GM23248 (cell line): ENCODE measurements around the gene PKN3.
"Not testable (repeated sequence)": the region's sequence is repeated elsewhere in the genome, so short reads cannot be mapped to it uniquely, and the experiment has no call there.

ENCODE experiments used
- EZH2 ChIP-seq: fragments of 200-600 bp; sonication (generic); IDR thresholded peaks from 2 replicates; pipeline ENCODE4 v1.6.1; 2018; ENCODE audit warnings: antibody characterized with exemption, mild to moderate bottlenecking; ENCODE audit not compliant: insufficient read depth, poor library complexity, severe bottlenecking
- EZH2phosphoT487 ChIP-seq: fragments of 200-600 bp; sonication (generic); IDR thresholded peaks from 2 replicates; pipeline ENCODE4 v1.6.1; 2018; ENCODE audit warnings: antibody characterized with exemption, moderate library complexity, mild to moderate bottlenecking, low read depth; ENCODE audit not compliant: insufficient read depth

- not testable (repeated sequence) for TF ChIP-seq EZH2, EZH2phosphoT487
These were observed 3.1 kb upstream of the PKN3 start for GRCh38 chr9:128699096-128699795.
